ENCODE results near the gene ZNF17. TPM values are rescaled to one million over a fixed set of nuclear protein-coding genes. Genes with fewer than 3 reads are reported as not detected.

Gene ZNF17
- total and polyA plus RNA-seq, 4 donors, result 9.1 to 24.7 (median 18.1) TPM

DNA sequence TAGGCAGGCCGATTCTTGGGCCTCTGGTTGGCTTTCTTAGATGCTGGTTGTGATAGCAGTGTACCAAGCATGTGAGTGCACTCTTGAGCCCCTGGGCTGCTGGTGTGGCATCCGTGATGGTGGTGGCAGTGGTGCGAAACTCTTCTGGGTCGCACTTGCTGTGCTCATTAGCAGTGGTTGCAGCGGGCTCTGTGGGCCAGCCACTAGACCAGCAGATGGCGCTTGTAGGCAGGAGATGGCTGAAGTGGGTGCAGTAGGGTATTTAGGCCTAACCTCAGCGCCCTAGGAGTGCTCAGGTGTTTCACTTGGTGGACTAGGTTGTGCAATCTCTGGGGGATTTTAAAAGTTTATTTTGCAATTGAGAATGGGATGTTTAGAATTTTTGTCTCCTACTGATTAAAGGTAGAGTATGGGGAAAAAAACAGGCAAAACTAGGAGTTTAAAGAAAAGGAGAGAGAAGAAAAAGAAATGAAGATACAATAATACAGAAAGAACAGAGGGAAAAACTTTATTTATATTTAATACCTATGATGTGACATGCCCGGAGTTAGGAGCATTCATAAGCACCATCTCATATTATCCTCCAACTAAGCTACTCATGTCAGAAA is 4.3 kb upstream of the ZNF17 start:
- peak in 2 of 6 donors; percentile 66 to 78 for DNase-seq (ENCODE audit: low read depth in 4 of 6, low spot score in 6 of 6)
- peaks cover 3% of the 10 kb centered on the region for H3K4me1 ChIP-seq (ENCODE audit: control insufficient read depth, insufficient read depth, low read length)
- H3K4me3 ChIP-seq (ENCODE audit: low read depth, low read length), result no peak overlapping the region
- H3K27me3 ChIP-seq (ENCODE audit: control insufficient read depth, insufficient read depth, low read length), result no peaks in the 10 kb centered on the region
- H3K9me3 ChIP-seq (ENCODE audit: control insufficient read depth, insufficient read depth, low read length), result no peaks in the 10 kb centered on the region
- 0% methylated on average over 7 of the region's 8 CpGs for WGBS (ENCODE audit: insufficient coverage)
- peaks cover 8% of the 10 kb centered on the region for H3K36me3 ChIP-seq (ENCODE audit: control insufficient read depth, insufficient read depth, low read length)
- H3K27ac ChIP-seq (ENCODE audit: low read depth, low read length), result no peak overlapping the region

- Histone ChIP-seq H3K9me3 (ENCODE audit: control insufficient read depth, insufficient read depth, low read length) (no peaks in the 10 kb centered on the region), H3K36me3 (ENCODE audit: control insufficient read depth, insufficient read depth, low read length) (peaks cover 35% of the 10 kb centered on the region), H3K4me3 (ENCODE audit: low read depth, low read length) (no peak overlapping the region), H3K4me1 (ENCODE audit: control insufficient read depth, insufficient read depth, low read length) (no peaks in the 10 kb centered on the region), H3K27ac (ENCODE audit: low read depth, low read length) (no peak overlapping the region), H3K27me3 (ENCODE audit: control insufficient read depth, insufficient read depth, low read length) (no peaks in the 10 kb centered on the region)
- DNase-seq (ENCODE audit: low read depth in 4 of 6, low spot score in 6 of 6), result no peak
- 100% methylated on average over 2 of the region's 4 CpGs for WGBS (ENCODE audit: insufficient coverage)
These were observed 8.5 kb downstream of the ZNF17 start for GRCh38 chr19:57419439-57419838.

DNA sequence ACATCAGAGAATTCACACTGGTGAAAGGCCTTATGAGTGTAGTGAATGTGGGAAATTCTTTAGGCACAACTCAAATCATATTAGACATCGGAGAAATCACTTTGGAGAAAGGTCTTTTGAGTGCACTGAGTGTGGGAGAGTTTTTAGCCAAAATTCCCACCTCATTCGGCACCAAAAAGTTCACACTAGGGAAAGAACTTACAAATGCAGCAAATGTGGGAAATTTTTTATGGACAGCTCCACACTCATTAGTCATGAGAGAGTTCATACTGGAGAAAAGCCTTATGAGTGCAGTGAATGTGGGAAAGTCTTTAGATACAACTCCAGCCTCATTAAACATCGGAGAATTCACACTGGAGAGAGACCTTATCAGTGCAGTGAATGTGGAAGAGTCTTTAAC is 10.1 kb downstream of the ZNF17 start:
- H3K4me1 ChIP-seq (ENCODE audit: control insufficient read depth, insufficient read depth, low read length), result no peaks in the 10 kb centered on the region
- peaks cover 29% of the 10 kb centered on the region for H3K36me3 ChIP-seq (ENCODE audit: control insufficient read depth, insufficient read depth, low read length)
- H3K4me3 ChIP-seq (ENCODE audit: low read depth, low read length), result no peak overlapping the region
- DNase-seq (ENCODE audit: low read depth in 4 of 6, low spot score in 6 of 6), result no peak
- no CpG with 5 or more reads among the region's 3 CpGs for WGBS (ENCODE audit: insufficient coverage)
- H3K27me3 ChIP-seq (ENCODE audit: control insufficient read depth, insufficient read depth, low read length), result no peaks in the 10 kb centered on the region
- H3K9me3 ChIP-seq (ENCODE audit: control insufficient read depth, insufficient read depth, low read length), result no peaks in the 10 kb centered on the region
- H3K27ac ChIP-seq (ENCODE audit: low read depth, low read length), result no peak overlapping the region

GRCh38 chr19:57434386-57435061 is 23.6 kb downstream of the ZNF17 start:
- Histone ChIP-seq H3K27me3 (ENCODE audit: control insufficient read depth, insufficient read depth, low read length) (no peaks in the 10 kb centered on the region), H3K4me3 (ENCODE audit: low read depth, low read length) (peak overlapping the region; percentile 83), H3K27ac (ENCODE audit: low read depth, low read length) (peak overlapping the region; percentile 63), H3K36me3 (ENCODE audit: control insufficient read depth, insufficient read depth, low read length) (peaks cover 10% of the 10 kb centered on the region), H3K4me1 (ENCODE audit: control insufficient read depth, insufficient read depth, low read length) (peaks cover 16% of the 10 kb centered on the region), H3K9me3 (ENCODE audit: control insufficient read depth, insufficient read depth, low read length) (no peaks in the 10 kb centered on the region)
- WGBS (ENCODE audit: insufficient coverage), result 31% methylated on average over 13 of the region's 15 CpGs
- DNase-seq (ENCODE audit: low read depth in 4 of 6, low spot score in 6 of 6), result peak in 1 of 6 donors; percentile 48

- WGBS (ENCODE audit: insufficient coverage), result under 1% methylated on average over 53 of the region's 61 CpGs
- Histone ChIP-seq H3K27ac (ENCODE audit: low read depth, low read length) (peak within 1 kb of the TSS; percentile 63), H3K27me3 (ENCODE audit: control insufficient read depth, insufficient read depth, low read length) (no peaks in the 10 kb centered on the region), H3K4me1 (ENCODE audit: control insufficient read depth, insufficient read depth, low read length) (peaks cover 16% of the 10 kb centered on the region), H3K4me3 (ENCODE audit: low read depth, low read length) (peak within 1 kb of the TSS; percentile 83), H3K9me3 (ENCODE audit: control insufficient read depth, insufficient read depth, low read length) (no peaks in the 10 kb centered on the region), H3K36me3 (ENCODE audit: control insufficient read depth, insufficient read depth, low read length) (peaks cover 10% of the 10 kb centered on the region)
- peak; percentile 97 to 100 (median 100) for DNase-seq (ENCODE audit: low read depth in 4 of 6, low spot score in 6 of 6)
These were observed 24.4 kb downstream of the ZNF17 start, which contains the start of gene ZNF749 for GRCh38 chr19:57435062-57435978. Gene ZNF749, plus strand, starts transcription at chr19:57435325. Its CDS starts 254 bp downstream, at chr19:57435579.

GRCh38 chr19:57436417-57436816 is 25.5 kb downstream of the ZNF17 start:
- peak overlapping the region; percentile 83 for H3K4me3 ChIP-seq (ENCODE audit: low read depth, low read length)
- peaks cover 12% of the 10 kb centered on the region for H3K36me3 ChIP-seq (ENCODE audit: control insufficient read depth, insufficient read depth, low read length)
- H3K27me3 ChIP-seq (ENCODE audit: control insufficient read depth, insufficient read depth, low read length), result no peaks in the 10 kb centered on the region
- H3K27ac ChIP-seq (ENCODE audit: low read depth, low read length), result no peak overlapping the region
- peaks cover 16% of the 10 kb centered on the region for H3K4me1 ChIP-seq (ENCODE audit: control insufficient read depth, insufficient read depth, low read length)
- H3K9me3 ChIP-seq (ENCODE audit: control insufficient read depth, insufficient read depth, low read length), result no peaks in the 10 kb centered on the region
- no CpG with 5 or more reads among the region's 1 CpG for WGBS (ENCODE audit: insufficient coverage)
- DNase-seq (ENCODE audit: low read depth in 4 of 6, low spot score in 6 of 6), result no peak

DNA sequence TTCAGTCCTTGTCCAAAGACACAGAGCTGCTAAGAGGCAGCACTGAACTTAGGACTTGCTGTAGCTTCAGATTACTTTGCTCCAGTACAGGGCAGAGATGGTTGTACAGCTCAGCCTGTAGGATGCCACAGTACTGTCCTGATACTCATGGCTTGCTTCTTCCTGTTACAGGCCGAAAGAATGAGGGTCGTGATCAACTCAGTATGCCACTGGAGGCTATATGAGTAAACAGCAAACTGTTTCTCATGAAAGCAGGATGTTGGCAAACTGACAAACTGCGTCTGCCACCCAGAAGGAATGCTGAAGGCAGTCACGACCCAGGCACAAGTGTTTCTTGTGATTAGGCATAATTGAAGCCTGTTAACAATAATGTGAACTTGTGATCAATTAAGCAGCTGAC is 27.0 kb downstream of the ZNF17 start:
- Histone ChIP-seq H3K4me3 (ENCODE audit: low read depth, low read length) (no peak overlapping the region), H3K36me3 (ENCODE audit: control insufficient read depth, insufficient read depth, low read length) (peaks cover 12% of the 10 kb centered on the region), H3K27me3 (ENCODE audit: control insufficient read depth, insufficient read depth, low read length) (no peaks in the 10 kb centered on the region), H3K4me1 (ENCODE audit: control insufficient read depth, insufficient read depth, low read length) (peaks cover 16% of the 10 kb centered on the region), H3K27ac (ENCODE audit: low read depth, low read length) (no peak overlapping the region), H3K9me3 (ENCODE audit: control insufficient read depth, insufficient read depth, low read length) (no peaks in the 10 kb centered on the region)
- DNase-seq (ENCODE audit: low read depth in 4 of 6, low spot score in 6 of 6), result no peak
- WGBS (ENCODE audit: insufficient coverage), result 58% methylated on average over 3 of the region's 4 CpGs

DNA sequence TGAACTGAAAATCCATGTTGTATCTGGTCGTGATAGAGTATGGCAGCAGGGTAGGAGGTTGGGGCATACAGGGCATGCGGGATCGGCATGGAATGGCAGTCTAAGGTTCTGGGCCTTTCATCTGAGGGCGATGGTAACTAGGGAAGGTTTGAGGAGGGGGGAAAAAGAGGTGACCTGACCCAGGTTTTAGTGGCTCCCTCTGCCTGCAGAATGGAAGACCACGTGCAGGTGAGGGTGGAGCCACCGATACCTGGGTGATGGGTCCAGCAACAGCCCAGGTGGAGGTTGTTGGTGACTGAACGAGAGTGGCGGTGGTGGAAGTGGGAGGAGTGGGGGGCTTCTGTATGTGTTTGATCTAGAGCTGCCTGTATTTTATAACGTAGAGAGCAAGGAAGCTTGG is 28.0 kb downstream of the ZNF17 start:
- DNase-seq (ENCODE audit: low read depth in 4 of 6, low spot score in 6 of 6), result no peak
- no peaks in the 10 kb centered on the region for H3K27me3 ChIP-seq (ENCODE audit: control insufficient read depth, insufficient read depth, low read length)
- no peaks in the 10 kb centered on the region for H3K9me3 ChIP-seq (ENCODE audit: control insufficient read depth, insufficient read depth, low read length)
- no peak overlapping the region for H3K27ac ChIP-seq (ENCODE audit: low read depth, low read length)
- H3K4me1 ChIP-seq (ENCODE audit: control insufficient read depth, insufficient read depth, low read length), result peaks cover 15% of the 10 kb centered on the region
- peaks cover 18% of the 10 kb centered on the region for H3K36me3 ChIP-seq (ENCODE audit: control insufficient read depth, insufficient read depth, low read length)
- WGBS (ENCODE audit: insufficient coverage), result 92% methylated on average over 9 of the region's 9 CpGs
- no peak overlapping the region for H3K4me3 ChIP-seq (ENCODE audit: low read depth, low read length)

GRCh38 chr19:57441979-57442752 is 31.2 kb downstream of the ZNF17 start:
- H3K36me3 ChIP-seq (ENCODE audit: control insufficient read depth, insufficient read depth, low read length), result peaks cover 18% of the 10 kb centered on the region
- H3K9me3 ChIP-seq (ENCODE audit: control insufficient read depth, insufficient read depth, low read length), result no peaks in the 10 kb centered on the region
- H3K27me3 ChIP-seq (ENCODE audit: control insufficient read depth, insufficient read depth, low read length), result no peaks in the 10 kb centered on the region
- DNase-seq (ENCODE audit: low read depth in 4 of 6, low spot score in 6 of 6), result no peak
- H3K4me3 ChIP-seq (ENCODE audit: low read depth, low read length), result no peak overlapping the region
- no peak overlapping the region for H3K27ac ChIP-seq (ENCODE audit: low read depth, low read length)
- peaks cover 4% of the 10 kb centered on the region for H3K4me1 ChIP-seq (ENCODE audit: control insufficient read depth, insufficient read depth, low read length)
- WGBS (ENCODE audit: insufficient coverage), result 92% methylated on average over 4 of the region's 7 CpGs
